ENCODE measurements around the gene JOSD2. TPM values are rescaled to one million over a fixed set of nuclear protein-coding genes. Genes with fewer than 3 reads are reported as not detected.

JOSD2 gene
- polyA plus RNA-seq, 3 donors: 7.1 to 16.9 (median 13.8) TPM

DNA sequence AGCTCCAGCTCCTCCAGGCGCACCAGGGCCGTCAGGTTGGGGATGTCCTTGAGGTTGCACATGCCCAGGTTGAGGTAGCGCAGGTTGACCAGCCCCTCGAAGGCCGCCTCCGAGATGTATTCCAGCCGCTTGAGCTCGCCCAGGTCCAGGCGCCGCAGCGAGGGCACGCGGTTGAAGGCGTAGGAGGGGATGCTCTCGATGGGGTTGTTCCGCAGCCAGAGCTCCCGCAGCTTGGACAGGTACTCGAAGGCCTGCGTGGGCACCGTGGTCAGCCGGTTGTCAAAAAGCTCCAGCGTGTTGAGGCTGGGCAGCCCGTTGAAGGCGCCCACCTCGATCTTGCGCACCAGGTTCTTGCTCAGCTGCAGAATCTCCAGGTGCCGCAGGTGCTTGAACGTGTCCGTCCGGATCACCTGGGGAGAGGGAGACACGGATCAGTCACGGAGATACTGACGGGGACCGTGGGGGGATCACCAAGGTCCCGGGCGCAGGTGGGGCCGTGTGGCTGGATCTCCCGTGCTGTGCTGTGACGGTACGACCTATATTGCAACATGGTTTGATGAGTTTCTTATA is 8.1 kb upstream of the JOSD2 start:
- no peak for DNase-seq (ENCODE audit: extremely low read depth in 1 of 11, low read depth in 9 of 11, low spot score in 4 of 11)

DNA sequence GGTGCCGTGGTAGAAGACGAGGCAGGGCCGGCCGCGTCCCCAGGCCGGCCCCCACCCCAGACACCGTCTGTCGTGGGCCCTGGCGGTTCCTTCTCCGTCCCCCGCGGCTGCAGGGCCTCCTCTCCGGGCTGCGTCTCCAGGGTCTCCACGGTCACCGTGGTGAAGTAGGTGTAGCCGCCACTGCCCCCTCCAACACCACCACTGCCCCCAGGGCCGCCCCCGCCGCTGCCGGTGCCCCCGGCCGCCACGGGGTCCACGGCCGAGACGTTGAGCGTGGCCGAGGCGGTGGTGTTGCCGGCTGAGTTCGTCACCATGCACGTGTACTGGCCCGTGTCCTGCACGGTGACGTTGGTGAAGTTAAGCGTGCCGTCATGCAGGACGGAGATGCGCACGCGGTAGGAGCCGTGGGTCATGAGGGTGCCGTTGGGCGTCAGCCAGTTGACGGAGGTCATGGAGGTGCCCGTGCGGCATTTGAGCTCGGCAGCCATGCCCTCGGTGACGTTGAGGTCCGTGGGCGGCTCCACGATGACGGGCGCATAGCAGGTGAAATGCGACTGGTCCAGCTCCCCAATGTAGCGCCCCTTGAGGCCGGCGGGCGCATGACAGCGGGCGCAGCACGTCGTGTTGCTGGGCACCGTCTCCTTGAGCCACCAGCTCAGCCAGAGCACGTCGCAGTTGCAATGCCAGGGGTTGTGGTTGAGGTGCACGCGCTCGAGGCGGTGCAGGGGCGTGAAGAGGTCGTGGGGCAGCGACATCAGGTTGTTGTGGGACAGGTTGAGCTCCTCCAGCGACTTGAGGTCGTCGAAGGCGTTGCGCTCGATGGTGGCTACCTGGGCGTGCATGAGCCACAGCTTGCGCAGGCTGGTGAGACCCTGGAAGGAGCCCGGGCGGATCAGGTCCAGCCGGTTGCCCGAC is 7.4 kb upstream of the JOSD2 start:
- DNase-seq (ENCODE audit: extremely low read depth in 1 of 11, low read depth in 9 of 11, low spot score in 4 of 11): no peak

DNA sequence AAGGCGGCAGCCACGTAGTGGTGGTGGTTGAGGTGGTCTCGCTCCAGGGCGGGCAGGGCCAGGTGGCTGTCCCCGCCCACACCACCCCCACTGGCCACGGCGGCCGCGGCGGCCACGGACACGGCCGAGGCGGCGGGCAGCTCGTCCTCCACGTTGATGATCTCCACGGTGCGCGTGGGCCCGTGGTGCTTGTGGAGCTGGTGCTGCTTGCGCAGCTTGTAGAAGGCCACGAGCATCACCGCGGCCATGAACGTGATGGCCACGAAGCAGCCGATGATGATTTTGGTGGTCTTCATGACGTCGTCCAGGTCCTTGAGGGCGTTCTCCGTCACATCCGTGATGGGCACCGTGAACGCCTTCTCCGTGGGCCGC is 6.7 kb upstream of the JOSD2 start:
- DNase-seq (ENCODE audit: extremely low read depth in 1 of 11, low read depth in 9 of 11, low spot score in 4 of 11): no peak

DNA sequence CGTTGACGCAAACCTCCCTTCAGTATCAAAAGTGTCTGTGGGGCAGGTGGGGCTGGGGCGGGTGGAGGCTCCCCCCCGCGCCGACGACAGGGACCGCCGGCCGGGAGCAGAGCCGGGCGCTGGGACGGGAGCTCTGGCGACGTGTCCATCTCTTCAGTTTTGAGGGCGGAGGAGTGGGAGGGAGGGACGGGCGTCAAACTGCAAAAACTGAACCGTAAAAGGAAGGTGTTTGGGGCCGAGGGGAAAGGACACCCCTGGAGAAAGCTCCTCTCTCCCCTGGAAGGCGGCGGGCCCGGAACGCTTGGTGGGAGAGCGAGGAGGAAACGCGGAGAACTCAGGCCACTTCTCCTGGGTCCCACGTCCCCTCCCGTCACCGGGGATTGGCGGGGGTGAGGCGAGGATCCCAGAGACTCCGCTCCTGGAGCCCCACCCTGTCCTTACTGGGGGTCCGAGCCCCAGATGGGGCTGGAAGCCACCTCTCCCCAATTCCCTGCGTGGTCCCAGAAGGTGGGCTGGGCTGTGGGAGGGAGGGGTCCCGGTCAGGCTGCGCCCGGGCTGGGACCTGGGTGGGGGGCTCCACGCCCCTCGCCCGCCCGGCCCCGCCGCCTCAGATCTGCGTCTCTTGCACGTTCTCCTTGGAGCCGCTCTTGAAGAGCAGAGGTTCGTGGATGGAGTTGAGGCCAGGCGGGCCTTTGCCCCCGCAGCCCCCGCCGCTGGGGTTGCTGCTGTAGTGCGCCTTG is 6.1 kb upstream of the JOSD2 start:
- DNase-seq (ENCODE audit: extremely low read depth in 1 of 11, low read depth in 9 of 11, low spot score in 4 of 11): no peak

DNA sequence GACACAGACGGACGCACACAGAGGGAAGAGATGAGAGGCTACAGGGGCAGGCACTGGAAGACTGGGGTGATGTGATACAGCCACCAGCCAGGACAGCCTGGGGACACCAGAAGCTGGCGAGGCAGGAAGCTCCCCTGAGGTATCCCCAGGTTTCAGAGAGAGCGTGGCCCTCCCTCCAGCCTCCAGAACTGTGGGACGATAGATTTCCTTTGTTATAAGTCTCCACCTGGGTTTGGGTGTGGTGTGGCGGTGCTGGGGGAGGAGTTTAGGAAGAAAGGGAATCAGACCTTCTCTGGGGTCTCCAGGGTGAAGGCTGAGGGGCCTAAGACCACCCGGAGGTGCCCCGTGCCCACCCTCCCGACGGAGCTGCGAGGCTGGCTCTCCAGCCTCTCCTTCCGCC is 5.5 kb upstream of the JOSD2 start:
- DNase-seq (ENCODE audit: extremely low read depth in 1 of 11, low read depth in 9 of 11, low spot score in 4 of 11): no peak

DNA sequence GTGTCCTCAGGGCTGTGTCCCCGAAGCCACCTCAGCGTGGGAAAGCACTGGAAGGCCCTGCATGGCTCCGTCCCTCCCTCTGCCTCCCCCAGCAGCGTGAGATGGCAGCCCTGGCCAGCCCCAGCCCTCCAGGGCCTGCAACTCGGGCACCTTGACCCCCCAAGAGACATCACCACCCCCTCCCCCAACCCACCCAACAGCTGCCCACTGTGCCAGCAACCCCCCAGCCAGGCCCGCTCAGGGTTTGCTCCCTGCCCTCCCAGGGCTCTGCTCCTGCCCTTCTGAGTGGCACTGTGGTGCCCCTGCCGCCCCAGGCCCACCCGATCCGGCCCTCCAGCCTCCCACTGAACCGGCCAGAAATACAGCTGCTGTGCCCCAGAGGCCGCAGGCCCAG is 4.2 kb upstream of the JOSD2 start:
- no peak for DNase-seq (ENCODE audit: extremely low read depth in 1 of 11, low read depth in 9 of 11, low spot score in 4 of 11)

DNA sequence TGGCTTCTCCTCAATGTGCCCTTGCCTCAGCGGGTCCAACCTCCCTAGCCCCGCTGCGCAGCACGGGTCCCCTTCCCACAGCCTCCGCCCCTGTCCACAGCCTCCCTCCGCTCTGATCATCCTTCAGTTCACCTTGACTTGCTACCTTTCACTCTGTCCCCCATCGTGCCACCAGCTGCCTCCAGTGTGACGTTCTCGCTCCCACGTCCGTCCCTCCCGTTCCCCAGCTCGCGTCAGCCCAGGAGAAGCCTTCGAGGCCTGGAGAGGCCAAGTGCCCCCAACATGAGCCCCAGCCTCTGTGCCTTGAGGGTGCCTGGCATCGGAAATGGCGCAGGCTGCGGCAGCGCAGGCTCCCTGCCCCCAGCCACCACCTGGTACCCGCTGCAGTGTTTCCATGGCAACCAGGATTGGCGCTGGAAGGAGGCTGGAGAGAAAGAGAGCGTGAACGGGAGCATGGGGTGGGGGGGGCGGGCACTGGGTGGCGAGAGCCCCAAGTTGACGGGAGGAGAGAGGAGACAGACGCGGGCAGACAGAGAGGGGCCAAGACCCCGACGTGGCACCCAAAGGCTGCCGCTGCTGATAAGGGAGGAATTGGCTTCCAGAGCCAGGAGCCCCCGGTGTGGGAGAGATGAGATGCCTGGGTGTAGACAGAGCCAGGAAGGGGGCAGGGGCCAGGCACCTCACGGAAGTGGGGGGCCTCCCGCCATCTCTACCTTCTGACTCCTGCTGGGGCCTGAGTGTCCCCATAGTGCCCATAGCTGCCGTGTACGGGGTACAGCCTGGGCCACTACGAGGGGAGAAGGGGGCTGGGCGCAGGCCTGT is 3.6 kb upstream of the JOSD2 start:
- no peak for DNase-seq (ENCODE audit: extremely low read depth in 1 of 11, low read depth in 9 of 11, low spot score in 4 of 11)

DNA sequence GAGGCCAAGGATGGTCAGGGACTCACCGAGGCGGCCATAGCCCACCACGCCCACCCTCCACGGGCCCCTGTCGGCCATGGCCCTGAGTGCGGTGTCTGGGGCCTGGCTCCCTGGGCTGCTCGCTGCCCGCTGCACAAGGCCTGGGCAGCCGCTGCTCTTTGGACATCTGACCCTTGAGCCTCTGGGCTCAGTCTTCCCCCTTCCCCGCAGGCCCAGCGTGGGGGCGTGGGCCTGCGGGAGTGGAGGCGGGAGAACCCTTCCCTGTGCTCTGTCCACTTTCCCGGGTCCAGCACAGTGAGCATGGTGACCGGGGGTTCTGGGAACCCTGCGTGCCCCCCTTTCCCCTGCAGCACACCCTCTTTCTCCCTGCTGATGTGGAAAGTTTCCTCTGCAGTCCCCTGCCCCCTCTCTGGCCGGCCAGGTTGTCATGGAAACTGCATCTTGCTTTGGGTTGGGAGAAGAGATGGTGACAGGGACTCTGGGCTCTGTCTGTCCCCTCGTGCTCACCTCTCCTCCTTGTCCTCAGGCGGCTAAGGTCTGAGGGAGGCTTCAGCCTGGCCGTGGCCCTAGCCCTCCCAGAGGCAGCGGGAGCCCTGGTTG is 2.9 kb upstream of the JOSD2 start, which contains the start of gene ASPDH:
Gene ASPDH (minus strand): TSS at position 168 of the 600 bp plus-strand sequence. CDS start 90 bp downstream, at position 78.
- DNase-seq (ENCODE audit: extremely low read depth in 1 of 11, low read depth in 9 of 11, low spot score in 4 of 11): no peak

DNA sequence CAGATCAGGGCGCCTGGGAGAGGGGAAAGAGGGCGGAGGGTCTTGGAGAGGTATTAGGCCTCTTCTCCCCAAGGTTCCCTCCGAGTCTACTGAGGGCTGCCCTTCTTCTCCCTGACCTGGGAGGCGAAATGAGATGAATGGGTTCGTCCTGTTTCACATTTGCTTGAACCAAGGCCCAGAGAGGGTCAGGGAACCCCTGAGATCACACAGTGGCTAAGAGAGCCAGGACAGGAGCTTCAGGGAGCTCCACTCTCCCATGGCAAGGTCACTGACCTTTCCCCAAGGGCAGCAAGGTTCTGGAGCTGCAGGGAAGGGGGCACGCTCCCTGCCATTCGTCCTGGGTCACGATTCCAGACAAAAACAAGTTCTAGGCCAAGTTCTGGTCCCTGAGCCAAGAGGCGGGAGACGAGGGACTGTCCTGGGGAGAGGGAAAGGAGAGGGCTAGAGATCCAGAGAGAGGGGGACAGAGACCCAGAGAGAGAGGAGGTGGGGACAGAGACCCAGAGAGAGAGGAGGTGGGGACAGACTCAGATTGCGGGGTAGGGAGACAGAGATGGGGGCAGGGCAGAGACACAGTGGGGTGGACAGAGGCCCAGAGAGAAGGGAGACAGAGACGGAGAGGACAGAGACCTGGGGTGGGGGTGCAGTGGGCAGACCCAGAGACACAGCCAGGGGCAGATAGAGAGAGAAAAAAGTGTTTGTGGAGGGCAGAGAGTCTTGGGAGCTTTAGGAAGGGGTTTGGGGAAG is 2.2 kb upstream of the JOSD2 start:
- DNase-seq (ENCODE audit: extremely low read depth in 1 of 11, low read depth in 9 of 11, low spot score in 4 of 11): no peak

DNA sequence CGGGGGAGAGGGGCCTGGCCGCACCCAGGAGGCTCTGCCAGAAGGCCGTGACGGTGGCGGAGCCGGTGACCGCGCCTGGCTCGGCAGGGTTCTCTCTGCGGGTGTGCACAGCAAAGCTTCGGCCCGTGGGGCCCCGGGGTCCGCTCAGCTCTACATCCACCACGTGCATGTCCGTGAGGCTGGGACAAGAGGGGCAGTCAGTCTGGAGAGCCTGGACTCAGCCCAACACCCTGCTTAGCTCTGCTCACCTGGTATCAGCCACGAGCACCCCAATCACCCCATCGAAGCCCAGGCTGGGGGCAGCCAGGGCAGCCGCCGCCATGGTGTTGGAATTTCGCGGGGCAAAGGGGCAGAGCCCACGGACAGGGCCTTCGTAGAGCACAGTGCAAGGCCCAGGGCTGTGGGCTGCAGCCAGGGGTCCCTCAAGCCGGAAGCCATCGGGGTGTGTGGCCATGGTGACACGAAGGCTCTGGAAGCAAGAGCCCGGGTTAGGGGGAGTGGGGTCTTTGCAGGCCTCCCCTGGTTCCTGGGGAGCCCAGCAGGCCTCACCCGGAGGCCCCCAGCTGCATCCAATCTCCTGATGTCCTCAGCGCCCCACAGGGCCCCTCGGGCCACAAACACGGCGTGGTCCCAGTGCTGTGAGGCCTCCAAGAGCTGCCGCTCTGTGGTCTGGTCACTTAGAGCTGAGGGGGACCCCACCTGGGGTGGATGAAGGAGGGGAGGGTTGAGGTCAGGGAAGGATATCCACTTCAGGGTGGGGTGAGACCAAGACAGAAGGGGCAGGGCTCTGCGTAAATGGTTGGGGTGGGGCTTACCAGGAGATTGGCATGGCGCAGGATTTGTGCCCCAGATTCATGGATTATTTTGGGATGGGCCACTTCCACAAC is 1.4 kb upstream of the JOSD2 start:
- DNase-seq (ENCODE audit: extremely low read depth in 1 of 11, low read depth in 9 of 11, low spot score in 4 of 11): no peak

DNA sequence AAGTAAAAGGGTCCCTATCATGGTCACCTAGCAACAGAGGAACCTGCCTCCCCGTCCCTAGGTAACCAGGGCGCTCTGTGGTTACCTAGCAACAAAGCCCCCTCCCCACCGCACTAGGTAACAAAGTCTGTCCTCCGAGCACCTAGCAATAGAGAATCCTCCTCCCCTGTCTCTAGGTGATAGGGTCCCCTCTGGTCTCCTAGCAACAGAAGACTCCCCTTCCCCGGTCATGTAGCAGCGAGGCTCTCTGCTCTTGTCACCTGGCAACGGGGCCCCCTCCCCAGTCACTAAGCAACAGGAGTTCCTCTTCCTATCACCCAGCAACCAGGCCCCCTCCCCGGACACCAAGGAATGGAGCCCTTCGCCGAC is 307 bp downstream of the JOSD2 start:
- DNase-seq (ENCODE audit: extremely low read depth in 1 of 11, low read depth in 9 of 11, low spot score in 4 of 11): peak in 3 of 11 donors; percentile 65 to 80 (median 65)

DNA sequence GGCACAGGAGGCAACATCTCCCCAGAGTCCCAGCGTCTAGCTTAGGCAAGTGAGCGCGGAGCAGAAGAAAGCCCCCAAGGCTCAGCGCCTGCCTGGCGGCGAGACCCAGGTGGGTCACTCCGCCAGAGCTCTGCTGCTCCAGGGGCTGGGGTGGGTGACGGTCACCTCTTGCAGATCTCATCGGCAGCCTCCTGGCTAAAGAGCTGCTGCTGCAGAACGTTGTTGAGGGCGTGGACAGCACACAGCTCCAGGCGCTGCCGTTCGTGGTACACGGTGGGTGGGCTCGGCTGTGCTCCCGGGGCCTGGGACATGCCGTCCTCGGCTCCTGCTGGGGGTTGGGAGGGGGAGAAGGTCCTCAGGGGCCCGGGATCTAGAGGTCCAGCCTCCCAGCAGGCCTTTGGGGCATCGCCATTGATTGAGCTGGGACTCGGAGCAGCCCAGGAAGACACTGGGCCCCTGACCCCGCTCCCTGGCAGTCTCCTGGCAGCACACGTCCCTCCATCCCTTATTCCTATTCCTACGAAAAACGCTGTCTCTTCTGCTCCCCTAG is 795 bp downstream of the JOSD2 start:
- DNase-seq (ENCODE audit: extremely low read depth in 1 of 11, low read depth in 9 of 11, low spot score in 4 of 11): no peak

DNA sequence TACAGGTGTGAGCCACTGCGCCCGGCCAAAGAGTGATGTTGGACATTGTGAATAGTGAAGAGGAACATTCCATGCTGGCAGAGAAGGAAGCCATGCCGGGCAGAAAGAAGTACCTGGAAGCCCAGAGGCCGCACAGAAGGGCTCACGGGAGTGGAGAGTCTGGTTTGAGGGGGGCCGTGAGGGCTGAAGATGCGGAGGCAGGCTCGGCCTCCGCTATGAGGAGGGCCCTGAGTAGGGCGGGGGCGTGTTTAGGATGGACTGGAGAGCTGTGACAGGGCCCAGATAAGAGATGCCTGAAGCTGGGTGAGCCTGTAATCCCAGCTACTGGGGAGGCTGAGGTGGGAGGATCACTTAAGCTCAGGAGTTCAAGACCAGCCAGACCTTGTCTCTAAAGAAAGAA is 1.6 kb downstream of the JOSD2 start:
- DNase-seq (ENCODE audit: extremely low read depth in 1 of 11, low read depth in 9 of 11, low spot score in 4 of 11): no peak

DNA sequence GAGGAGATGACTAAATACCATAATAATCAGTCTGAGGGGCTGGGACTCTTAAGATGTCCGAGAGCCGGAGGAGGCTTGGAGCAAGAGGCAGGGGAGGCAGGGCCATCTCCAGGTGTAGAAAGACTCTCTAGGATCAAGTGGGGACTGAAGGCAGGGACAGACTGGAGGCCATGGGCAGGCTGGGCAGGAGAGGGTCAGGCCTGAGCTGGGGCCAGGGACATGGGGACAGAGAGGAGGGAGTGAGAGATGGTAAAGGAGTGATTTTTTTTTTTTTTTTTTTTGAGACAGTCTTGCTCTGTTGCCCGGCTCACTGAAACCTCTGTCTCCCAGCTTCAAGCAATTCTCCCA is 2.2 kb downstream of the JOSD2 start:
- DNase-seq (ENCODE audit: extremely low read depth in 1 of 11, low read depth in 9 of 11, low spot score in 4 of 11): no peak

DNA sequence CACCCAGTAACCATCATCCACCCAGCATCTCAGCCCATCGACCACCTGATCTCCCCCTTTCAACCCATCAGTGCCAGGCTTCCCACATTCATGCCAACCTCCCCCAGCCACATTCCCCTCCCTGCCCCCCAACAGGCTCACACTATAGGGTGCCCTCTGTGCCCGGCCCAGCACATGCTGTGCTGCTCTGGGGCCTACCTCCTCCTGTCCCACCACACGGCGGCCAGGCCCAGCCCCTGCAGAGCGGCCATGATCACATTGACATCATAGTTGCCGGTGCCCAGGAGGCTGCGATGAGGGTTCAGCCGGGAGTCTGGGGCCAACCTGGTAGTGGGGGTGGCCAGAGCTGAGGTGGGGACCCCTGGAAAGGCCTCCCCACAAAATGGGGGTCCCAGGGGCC is 3.6 kb downstream of the JOSD2 start:
- DNase-seq (ENCODE audit: extremely low read depth in 1 of 11, low read depth in 9 of 11, low spot score in 4 of 11): no peak

DNA sequence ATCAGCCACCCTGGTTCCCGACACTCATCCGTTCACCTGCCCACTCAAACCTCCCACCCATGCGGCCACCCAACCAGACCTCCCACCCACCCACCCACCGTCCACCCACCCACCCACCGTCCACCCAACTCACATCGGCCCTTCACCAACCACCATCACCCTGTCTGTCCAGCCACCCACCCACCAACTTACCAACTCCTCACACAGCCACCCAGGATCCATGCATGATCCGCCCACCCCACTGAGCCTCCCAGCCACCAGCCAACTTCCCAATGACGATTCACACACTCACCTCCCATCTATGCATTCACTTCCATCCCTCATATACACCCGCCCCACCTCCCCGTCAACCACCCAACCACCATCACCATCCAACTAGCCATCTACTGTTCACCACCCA is 4.3 kb downstream of the JOSD2 start:
- DNase-seq (ENCODE audit: extremely low read depth in 1 of 11, low read depth in 9 of 11, low spot score in 4 of 11): no peak

Data from renal cortex interstitium (tissue), 11 donors.